GM12801 (cell line): ENCODE data around the gene DNAJB13.

ENCODE experiments used
- CTCF ChIP-seq: IDR thresholded peaks from one replicate; pipeline ENCODE4 v1.5.1; 2011; ENCODE audit warnings: control low read depth; ENCODE audit not compliant: insufficient read length; ENCODE audit errors: extremely low read depth

DNAJB13 gene

GRCh38 chr11:73980001-73980961 lies 29.5 kb downstream of the DNAJB13 start:
- no peak for TF ChIP-seq CTCF

DNA sequence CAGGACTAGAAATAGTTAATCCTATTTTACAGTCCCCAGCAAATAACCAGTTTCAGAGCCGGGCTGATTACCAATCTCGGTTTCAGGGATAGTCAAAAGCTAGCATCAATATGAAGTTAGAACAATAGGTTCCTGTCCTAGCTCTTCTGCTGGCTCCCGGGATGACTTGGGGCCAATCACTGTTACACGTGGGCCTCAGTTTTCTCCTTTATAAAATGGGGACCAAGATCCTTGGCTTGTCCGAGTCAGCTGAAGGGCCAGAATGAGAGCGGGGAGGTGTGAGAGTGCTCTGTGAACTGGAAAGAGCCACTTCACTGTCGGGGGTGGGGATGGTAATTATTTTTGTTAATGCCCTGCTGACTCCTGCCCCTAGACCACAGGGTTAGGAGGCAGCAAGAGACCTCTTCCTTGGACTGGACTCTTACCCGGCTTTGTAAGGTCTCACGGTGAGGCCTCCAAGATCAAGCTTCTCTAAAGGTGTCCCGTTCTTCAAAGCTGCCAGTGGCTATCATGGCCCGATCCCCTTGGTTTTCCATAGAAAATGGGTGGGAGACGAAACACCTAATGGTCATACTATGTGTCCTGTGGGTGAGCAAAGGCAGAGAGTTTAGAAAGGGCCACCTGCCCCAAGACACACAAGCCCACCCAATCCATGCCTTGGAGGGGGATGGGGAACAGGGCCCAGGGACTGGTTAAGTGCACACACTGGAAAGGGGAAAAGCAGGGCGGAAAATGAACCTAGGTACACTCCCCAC lies 30.4 kb downstream of the DNAJB13 start:
- TF ChIP-seq CTCF: no peak

- no peak for TF ChIP-seq CTCF
These were observed 31.8 kb downstream of the DNAJB13 start, which contains the start of gene UCP2 for GRCh38 chr11:73982595-73982989. Gene UCP2 (minus strand): TSS chr11:73982843. CDS start chr11:73978378, 4,465 bp downstream.

- TF ChIP-seq CTCF: no peak
These were observed 32.3 kb downstream of the DNAJB13 start for GRCh38 chr11:73982990-73983740.

DNA sequence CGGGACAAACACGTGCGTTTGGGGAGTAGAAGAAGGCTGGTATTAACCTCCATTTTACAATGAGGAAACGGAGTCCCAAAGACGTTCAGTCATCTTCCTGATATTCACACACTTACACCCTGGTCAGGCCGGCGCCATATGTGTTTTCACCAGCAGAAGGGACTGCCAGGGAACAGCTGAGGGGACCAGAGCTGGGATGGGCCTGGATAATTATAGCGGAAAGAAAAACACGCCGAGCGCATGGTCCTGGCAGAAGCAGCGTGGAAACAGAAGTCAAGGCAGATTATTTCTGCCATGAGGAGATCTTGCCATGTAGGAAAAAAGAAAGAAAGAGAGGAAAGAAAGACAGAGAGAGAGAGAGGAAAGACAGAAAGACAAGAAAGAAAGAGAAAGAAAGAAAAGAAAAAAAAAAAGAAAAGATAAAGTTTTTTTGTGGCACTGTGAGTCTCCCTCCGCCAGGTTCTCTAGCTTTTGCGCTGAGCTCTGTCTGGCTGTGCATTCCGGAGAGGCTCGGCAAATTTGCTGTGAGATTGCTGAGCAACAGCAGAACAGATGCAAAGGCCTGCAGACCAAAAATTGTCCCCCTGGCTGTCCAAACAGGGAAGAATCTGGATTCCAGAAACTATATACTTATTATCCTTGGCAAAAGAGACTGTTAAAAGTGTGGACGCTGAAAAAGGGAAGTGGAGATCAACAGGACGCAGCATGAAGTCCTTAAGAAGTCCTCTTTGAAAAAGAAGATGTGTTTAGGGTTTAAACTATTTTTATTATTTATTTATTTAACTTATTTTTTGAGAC lies 33.1 kb downstream of the DNAJB13 start:
- no peak for TF ChIP-seq CTCF

GRCh38 chr11:73988227-73988626 lies 37.4 kb downstream of the DNAJB13 start:
- TF ChIP-seq CTCF: no peak
